Caco-2 (cell line): ENCODE results near the gene CACNA1D. TPM values are rescaled to one million over a fixed set of nuclear protein-coding genes. Genes with fewer than 3 reads are reported as not detected.

Experiments
- BruUV-seq: library from RNA; stranded (reverse); fragments of 400-500 nt; replicated peaks from 2 replicates; lab custom pipeline; 2021; lab: Mats Ljungman, UMichigan
- CTCF ChIA-PET: fragments of 300-600 bp; sonication (Branson Sonifier 250); formaldehyde crosslinking; loops from one replicate; lab custom pipeline; 2022; ENCODE audit warnings: antibody characterized with exemption; lab: Charles Lee
- POLR2A ChIA-PET: fragments of 300-600 bp; sonication (Branson Sonifier 250); formaldehyde crosslinking; loops from one replicate; lab custom pipeline; 2022; ENCODE audit warnings: antibody characterized with exemption; lab: Charles Lee
- DNase-seq, 2 experiments: peaks; one replicate each; pipeline versions ENCODE4 v3.0.0 to v3.0.0-alpha.2; 2020 to 2022
- H3K27me3 ChIP-seq: replicated peaks from 2 replicates; pipeline ENCODE4 v1.6.0; 2011; ENCODE audit warnings: low read length; ENCODE audit not compliant: control insufficient read depth, insufficient read depth
- H3K36me3 ChIP-seq: 2 replicates; pipeline ENCODE4 v1.5.1; 2011; ENCODE audit warnings: low read length; ENCODE audit not compliant: control insufficient read depth, insufficient read depth
- H3K4me1 ChIP-seq: fragments of 250-450 bp; sonication (Bioruptor Pico); 2 replicates; pipeline ENCODE4 v1.5.1; 2020; ENCODE audit warnings: mild to moderate bottlenecking
- H3K4me3 ChIP-seq: 2 replicates; pipeline ENCODE4 v1.5.1; 2011; ENCODE audit warnings: low read depth, mild to moderate bottlenecking, control low read depth, low read length
- H3K9me3 ChIP-seq: fragments of 250-450 bp; sonication (Bioruptor Pico); 2 replicates; pipeline ENCODE4 v1.5.1; 2020; ENCODE audit warnings: mild to moderate bottlenecking, moderate library complexity
- H3K27ac Mint-ChIP-seq: one replicate; pipeline ENCODE4 v1.8.0; 2022; ENCODE audit warnings: mixed read lengths; ENCODE audit not compliant: unreplicated experiment
- H3K27me3 Mint-ChIP-seq: one replicate; pipeline ENCODE4 v1.8.0; 2022; ENCODE audit warnings: mixed read lengths; ENCODE audit not compliant: insufficient read depth, unreplicated experiment
- H3K36me3 Mint-ChIP-seq: one replicate; pipeline ENCODE4 v1.8.0; 2022; ENCODE audit warnings: mild to moderate bottlenecking, mixed read lengths; ENCODE audit not compliant: insufficient read depth, unreplicated experiment
- H3K4me1 Mint-ChIP-seq: one replicate; pipeline ENCODE4 v1.8.0; 2022; ENCODE audit warnings: low read depth, mixed read lengths; ENCODE audit not compliant: unreplicated experiment
- H3K4me3 Mint-ChIP-seq: one replicate; pipeline ENCODE4 v1.8.0; 2022; ENCODE audit warnings: mild to moderate bottlenecking, moderate library complexity, mixed read lengths; ENCODE audit not compliant: unreplicated experiment
- H3K9me3 Mint-ChIP-seq: one replicate; pipeline ENCODE4 v1.8.0; 2022; ENCODE audit warnings: mixed read lengths; ENCODE audit not compliant: unreplicated experiment
- CTCF ChIP-seq, 2 experiments: fragments of 200-600 bp in 1 of 2; IDR thresholded peaks; 1 replicate in 1 of 2; 2 replicates in 1 of 2; pipeline versions ENCODE4 v1.5.1 to v1.8.0; 2011 to 2022; ENCODE audit warnings: antibody characterized with exemption in 1 of 2, control low read depth in 1 of 2, inconsistent platforms in 1 of 2, low read depth in 1 of 2, low read length in 1 of 2, mild to moderate bottlenecking in 1 of 2, moderate library complexity in 1 of 2; ENCODE audit not compliant: insufficient read depth in 1 of 2, severe bottlenecking in 1 of 2, unreplicated experiment in 1 of 2
- intact Hi-C: fragments of 100-400 bp; cut with micrococcal nuclease; formaldehyde crosslinking; loops from one replicate; pipeline ENCODE4 v1.10.0; 2022; ENCODE audit not compliant: unreplicated experiment
- total RNA-seq: library from RNA; stranded (reverse); gene quantifications from 2 replicates; pipeline ENCODE4 v1.2.3, GENCODE V29; 2022

The CACNA1D gene
- total RNA-seq, 1 experiment from 2014 or later: 13.3 TPM

- no peaks in the 10 kb centered on the region for H3K9me3 Mint-ChIP-seq
- TF ChIP-seq CTCF (IDR thresholded peaks at IDR 0.05; ENCODE audit: insufficient read depth in 1 of 2, low read depth in 1 of 2, low read length in 1 of 2, severe bottlenecking in 1 of 2, unreplicated experiment in 1 of 2): no peak
- no TSS peak for BruUV-seq
- no peaks in the 10 kb centered on the region for H3K36me3 ChIP-seq
- ChIA-PET POLR2A (no interaction called here), CTCF (no interaction called here)
- H3K4me1 ChIP-seq: no peaks in the 10 kb centered on the region
- no peaks in the 10 kb centered on the region for H3K9me3 ChIP-seq
- no peaks in the 10 kb centered on the region for H3K36me3 Mint-ChIP-seq
- no peaks in the 10 kb centered on the region for H3K27me3 ChIP-seq
- DNase-seq: no peak
- no peak overlapping the region for H3K4me3 ChIP-seq
- intact Hi-C loops: loop anchor here (10.0 kb wide), 1 partner anchor 119 kb away; the partner anchor contains the start of genes CHDH and IL17RB
- H3K4me1 Mint-ChIP-seq: no peaks in the 10 kb centered on the region
- no peak overlapping the region for H3K4me3 Mint-ChIP-seq
- H3K27ac Mint-ChIP-seq: no peak overlapping the region
- H3K27me3 Mint-ChIP-seq: no peaks in the 10 kb centered on the region
Observed at GRCh38 chr3:53725387-53725995, 231.1 kb downstream of the CACNA1D start.

GRCh38 chr3:53726643-53727042, 232.2 kb downstream of the CACNA1D start:
- Histone ChIP-seq H3K4me3 (no peak overlapping the region), H3K9me3 (no peaks in the 10 kb centered on the region), H3K36me3 (no peaks in the 10 kb centered on the region), H3K4me1 (no peaks in the 10 kb centered on the region), H3K27me3 (no peaks in the 10 kb centered on the region)
- POLR2A ChIA-PET: no interaction called here
- CTCF ChIA-PET: no interaction called here
- Mint-ChIP-seq H3K27ac (no peak overlapping the region), H3K4me3 (no peak overlapping the region), H3K36me3 (no peaks in the 10 kb centered on the region), H3K27me3 (no peaks in the 10 kb centered on the region), H3K4me1 (no peaks in the 10 kb centered on the region), H3K9me3 (no peaks in the 10 kb centered on the region)
- intact Hi-C loops: loop anchor here (10.0 kb wide), 1 partner anchor 118 kb away; the partner anchor contains the start of genes CHDH and IL17RB
- BruUV-seq: no TSS peak
- DNase-seq: no peak
- TF ChIP-seq CTCF (IDR thresholded peaks at IDR 0.05; ENCODE audit: insufficient read depth in 1 of 2, low read depth in 1 of 2, low read length in 1 of 2, severe bottlenecking in 1 of 2, unreplicated experiment in 1 of 2): no peak

GRCh38 chr3:53728606-53729005, 234.2 kb downstream of the CACNA1D start:
- Mint-ChIP-seq H3K27ac (no peak overlapping the region), H3K4me3 (no peak overlapping the region), H3K36me3 (no peaks in the 10 kb centered on the region), H3K9me3 (no peaks in the 10 kb centered on the region), H3K4me1 (no peaks in the 10 kb centered on the region), H3K27me3 (no peaks in the 10 kb centered on the region)
- TF ChIP-seq CTCF (IDR thresholded peaks at IDR 0.05; ENCODE audit: insufficient read depth in 1 of 2, low read depth in 1 of 2, low read length in 1 of 2, severe bottlenecking in 1 of 2, unreplicated experiment in 1 of 2): no peak
- no TSS peak for BruUV-seq
- POLR2A ChIA-PET: no interaction called here
- Histone ChIP-seq H3K4me1 (no peaks in the 10 kb centered on the region), H3K4me3 (no peak overlapping the region), H3K9me3 (no peaks in the 10 kb centered on the region), H3K36me3 (no peaks in the 10 kb centered on the region), H3K27me3 (no peaks in the 10 kb centered on the region)
- CTCF ChIA-PET: no interaction called here
- no peak for DNase-seq
- intact Hi-C loops: loop anchor here (2.0 to 10.0 kb wide), 2 partner anchors 76 to 116 kb away; partner anchors contain the start of genes CHDH and IL17RB
